Hypothalamus (tissue), 51 donors: Measurements from ENCODE around the gene MRPL37.
"Not testable (repeated sequence)": the region's sequence is repeated elsewhere in the genome, so short reads cannot be mapped to it uniquely, and the experiment has no call there.

Source experiments
- DNase-seq, 51 donors: peaks; one replicate each; lab custom pipeline; 2025; lab: John Stamatoyannopoulos, UW

MRPL37 gene

DNA sequence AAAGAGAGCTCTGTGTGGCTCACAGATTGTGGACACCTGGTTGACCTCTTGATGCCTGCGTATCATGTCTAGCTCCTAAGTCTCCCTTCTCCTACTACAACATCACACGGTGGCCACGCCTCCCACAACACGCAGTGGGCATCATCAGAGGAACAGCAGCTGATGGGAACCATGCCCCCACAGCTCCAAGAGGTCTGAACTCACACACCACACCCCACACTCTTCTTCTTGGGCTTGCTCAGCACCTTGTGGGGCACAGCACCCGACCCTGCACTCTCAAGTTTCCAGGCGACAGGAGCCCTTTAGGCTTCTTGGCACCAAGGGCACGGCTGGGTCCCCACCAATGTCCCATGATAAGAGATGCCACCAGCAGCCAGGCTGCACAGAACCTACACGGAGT lies 28.4 kb upstream of the MRPL37 start:
- DNase-seq = no peak

DNA sequence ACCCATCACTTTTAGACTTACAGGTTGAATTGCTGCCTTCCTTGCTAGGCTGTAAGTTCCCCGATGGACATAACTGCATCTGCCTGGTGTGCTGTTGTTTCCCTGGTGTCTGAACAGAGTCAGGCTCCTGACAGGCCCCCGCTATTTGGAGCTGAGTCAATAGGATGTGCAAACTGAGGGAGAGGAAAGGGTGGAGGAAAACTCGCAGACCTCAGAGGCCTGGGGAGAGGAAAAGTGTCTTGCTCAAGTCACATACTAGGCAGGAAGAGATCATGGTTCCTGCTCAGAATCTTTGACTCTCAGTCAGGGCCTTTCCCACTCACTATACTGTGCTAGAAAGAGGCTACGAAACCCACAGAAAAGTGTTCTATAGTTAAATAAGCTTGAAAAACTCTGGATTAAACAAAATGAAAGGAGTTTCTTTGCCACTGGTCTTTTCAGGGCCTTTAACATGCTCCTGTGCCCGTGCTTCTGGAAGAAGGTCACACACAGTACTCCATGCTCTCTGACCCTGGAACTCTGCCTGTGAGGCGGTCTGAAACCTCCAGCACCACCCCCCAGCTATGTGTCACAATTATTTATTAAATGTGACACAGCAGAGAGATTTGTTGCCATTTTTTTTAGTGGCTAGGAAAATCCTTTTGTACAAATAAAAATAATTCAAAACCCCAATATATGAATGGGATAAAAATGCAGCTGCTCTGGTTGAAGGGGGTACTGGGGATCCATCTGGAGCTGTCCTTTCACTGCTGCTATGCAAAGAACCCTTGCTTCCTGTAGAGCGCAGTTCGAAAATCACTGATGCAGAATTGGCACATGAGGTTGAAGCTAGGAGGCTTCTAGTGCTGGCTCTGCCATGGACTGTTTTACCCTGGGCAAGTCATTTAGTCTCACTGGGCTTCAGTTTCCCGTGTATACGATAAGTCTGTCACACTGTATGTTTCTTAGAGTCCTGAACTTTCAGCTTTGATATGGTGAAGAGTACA lies 27.1 kb upstream of the MRPL37 start:
- DNase-seq = no peak

DNA sequence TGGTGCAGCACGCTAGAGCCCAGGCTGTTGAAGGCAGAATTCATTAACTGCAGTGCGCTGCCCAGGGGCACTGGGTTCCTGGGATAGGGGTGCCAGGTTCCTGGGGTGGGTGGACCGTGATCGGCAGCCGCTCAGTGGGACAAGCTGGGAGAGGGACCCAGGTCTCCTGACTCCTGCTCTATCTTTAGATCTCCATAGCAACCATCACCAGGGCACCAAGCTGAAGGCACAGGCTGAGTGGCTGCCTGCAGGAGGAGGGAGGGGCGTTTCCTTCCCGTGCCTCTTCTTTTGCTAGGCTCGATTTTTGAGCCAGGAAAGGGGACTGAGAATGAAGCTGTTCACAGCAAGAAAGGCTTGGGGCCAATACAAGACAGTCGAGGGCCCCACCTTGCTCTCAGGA lies 26.3 kb upstream of the MRPL37 start:
- DNase-seq = peak in 23 of 51 donors; percentile 3 to 71 (median 24)

DNA sequence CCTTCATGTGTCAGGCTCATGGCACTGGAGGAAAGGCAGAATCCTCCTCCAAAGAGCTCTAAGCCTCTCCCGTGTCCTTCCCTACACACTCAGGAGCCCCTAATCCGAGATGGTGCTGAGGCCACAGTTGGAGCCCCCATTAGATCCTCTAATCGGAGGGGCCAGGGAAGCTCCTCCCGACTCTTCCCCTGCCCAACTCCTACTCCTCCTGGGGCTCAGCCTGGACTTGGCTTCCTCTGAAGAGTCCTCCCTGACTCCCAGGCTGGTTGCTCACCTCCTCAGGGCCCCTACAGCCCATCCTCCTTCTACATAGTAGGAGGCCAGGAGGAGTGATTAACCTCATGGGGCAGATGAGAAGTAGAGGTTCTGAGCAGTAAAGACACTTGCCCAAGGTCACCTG lies 25.9 kb upstream of the MRPL37 start:
- no peak for DNase-seq

DNA sequence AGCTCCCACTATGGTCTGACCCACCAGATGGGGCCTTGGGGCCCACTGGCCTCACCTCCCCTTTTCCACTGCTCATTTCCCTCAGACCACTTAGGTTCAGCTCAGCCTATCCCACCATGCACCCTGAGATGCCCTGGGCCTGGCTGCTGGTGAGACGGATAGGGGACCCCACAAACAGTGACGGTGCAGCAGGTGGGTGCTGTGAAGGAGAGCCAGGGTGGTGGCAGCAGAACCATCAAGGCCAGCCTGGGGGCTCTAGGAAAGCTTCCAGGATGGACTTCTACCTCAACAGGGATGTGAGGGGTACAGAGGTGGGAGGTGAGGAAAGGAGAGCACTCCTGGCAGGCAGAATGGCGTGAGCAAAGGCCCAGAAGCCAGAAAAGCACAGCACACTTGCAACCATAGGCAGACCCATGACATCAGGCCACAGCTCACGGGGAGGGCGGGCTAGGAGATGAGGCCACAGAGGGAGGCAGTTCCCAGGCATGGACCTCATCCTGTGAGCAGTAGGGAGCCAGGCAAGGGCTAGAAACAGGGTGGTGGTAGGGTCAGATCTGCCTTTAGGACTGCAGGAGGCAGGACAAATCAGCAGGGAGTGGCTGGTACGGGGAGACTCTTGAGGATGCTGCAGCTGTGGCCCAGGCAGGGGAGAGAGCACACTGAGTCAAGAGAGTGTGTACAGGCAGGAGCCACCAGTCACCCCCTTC lies 23.2 kb upstream of the MRPL37 start:
- DNase-seq = no peak

DNA sequence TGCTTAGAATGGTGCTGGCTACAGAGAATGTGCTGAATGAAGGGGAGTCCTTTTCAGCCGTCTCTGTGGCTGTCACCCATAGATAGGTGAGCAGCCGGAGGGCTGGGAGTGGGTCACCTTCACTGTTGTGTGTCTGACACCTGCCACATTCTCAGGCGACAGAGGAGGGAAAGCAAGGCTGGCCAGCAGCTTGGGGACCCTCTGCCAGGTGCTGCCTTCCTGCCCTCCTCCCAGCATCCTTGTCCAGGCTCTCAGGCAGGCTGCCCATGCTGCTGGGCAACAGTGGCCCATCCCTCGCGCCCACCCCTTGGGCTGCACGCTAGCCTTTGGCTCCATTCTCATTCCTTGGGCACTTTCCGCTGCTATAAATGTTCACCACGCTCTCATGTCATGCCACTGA lies 22.2 kb upstream of the MRPL37 start:
- no peak for DNase-seq

DNA sequence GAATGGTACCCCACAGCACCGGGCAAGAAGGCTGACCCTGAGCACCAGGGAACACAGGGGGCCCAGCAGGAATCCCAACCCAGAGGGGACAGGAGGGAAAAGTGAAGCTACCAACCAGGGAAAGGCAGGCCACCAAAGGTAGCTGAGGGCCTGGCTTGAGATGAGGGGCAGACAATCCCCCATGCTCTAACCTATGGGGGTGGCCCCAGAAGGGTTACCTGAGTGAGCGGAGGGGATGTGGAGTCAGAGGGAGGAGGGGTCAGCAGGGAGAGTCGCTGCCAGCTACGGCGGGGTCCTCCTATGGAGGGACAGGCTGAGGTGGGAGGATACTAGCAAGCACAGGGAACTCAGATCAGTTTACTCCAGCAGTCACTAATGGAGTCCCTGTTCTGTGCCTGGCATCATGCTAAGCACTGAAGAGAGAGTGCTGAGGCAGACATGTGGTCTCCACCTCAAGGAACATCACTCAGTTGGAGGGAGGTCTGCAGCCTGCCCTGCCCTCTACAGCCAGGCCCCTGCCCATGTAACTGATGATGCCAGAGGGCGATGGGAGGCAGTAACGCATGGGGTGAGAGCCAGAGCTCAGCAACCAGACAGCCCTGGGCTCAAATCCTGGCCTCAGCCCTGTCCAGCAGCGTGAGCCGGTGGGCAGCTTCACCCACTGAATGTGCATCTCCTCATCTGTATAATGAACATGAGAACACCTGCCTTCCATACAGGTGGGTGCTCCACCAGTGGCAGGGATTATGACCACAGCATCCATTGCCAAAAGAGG lies 21.5 kb upstream of the MRPL37 start:
- DNase-seq = no peak

DNA sequence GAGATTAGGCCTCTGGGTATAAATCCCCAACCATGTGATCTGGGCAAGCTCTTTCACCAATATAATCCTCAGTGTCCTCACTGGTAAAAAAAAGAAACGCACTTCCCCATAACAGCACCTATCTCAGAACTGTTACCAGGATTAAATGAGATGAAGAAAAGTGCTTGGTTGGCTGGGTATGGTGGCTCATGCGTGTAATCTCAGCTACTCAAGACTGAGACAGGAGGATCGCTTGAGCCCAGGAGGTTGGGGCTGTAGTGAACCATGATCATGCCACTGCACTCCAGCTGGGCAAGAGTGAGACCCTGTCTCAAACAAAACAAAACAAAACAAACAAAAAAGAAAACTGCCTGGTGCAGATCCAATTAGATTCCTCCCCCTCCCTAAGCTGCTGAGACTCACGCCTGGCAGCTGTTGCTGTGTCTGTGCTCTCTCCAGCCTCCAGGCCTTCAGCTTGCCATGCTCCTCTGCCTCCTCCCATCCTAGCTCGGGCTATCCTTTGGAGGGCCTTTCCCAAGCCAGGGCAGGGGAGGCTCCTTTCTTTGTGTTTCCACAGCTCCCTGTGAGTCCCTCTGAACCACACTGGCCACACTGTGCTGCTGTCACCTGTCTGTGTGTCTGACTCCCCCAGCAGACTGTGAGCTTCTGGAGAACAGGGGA lies 19.1 kb upstream of the MRPL37 start:
- no peak for DNase-seq

DNA sequence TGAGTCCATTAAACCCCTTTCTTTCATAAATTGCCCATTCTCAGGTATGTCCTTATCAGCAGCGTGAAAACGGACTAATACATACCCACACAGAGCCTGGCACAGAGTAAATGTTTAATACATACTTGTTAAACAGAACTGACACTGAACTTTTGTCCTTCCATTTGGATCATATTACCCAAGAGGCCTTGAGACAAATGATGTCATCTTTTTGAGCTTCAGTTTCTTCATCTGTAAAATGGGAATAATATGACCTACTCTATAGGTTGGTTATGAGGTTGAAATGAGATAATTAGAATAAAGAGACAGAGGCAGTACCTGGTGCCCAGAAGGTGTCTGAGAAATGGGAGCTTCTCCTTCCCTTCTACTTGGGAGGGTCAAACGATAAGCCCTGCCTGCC lies 13.9 kb upstream of the MRPL37 start:
- DNase-seq = no peak

DNA sequence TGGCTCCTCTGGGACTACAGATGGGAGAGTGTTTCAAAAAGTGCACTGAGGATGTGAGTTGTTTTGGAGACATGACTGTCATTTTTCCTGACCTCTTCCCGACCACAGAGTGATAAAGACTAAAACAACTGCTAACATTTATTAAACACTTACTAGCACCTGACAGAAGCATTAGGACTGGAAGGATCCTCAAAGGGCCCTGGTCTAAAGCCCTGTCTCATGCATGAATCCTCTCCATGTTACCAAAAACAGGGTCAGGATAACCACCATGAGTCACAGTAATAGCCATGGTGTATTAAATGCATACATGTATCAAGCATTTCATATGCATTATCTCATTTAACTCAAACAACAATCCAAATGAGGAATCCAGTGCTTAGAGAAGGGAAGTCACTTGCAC lies 11.7 kb upstream of the MRPL37 start:
- DNase-seq = no peak

DNA sequence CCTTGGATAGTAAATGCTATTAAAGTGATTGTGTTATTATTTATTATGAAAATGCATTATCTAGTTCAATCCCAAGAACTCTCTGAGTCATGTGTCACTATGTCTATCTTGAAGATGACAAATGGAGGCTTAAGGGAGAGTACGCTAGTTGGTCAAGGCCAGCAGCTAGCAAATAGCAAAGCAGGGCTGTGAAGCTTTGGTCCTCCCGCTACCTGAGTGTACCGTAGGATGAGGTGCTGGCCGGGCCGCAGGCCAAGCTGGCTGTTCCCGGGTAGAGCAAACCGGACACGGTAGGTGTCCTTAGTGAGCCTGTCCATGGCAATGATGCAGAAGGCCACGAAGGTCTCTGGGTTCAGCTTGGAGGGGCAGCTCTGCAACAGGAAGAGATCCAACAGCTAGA lies 9.4 kb upstream of the MRPL37 start:
- DNase-seq = no peak

DNA sequence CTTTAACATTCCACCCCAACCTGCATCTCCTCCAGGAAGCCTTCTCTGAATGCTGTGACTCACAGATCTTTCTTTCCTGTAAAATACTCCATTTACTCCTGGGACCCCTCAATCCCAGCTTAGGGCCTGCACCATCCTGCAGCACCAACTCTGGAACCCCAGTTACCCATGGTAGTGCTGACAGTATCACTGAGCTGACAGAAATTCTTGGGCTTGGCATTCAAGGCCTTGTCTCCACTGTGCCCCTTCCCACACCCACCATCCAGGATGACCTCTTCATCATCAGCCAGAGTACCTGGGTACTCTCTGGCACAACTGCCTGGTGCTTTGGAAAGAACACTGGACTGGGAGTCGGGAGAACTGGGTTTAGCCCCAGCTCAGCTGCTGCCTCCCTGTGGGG lies 8.4 kb upstream of the MRPL37 start:
- DNase-seq = no peak

DNA sequence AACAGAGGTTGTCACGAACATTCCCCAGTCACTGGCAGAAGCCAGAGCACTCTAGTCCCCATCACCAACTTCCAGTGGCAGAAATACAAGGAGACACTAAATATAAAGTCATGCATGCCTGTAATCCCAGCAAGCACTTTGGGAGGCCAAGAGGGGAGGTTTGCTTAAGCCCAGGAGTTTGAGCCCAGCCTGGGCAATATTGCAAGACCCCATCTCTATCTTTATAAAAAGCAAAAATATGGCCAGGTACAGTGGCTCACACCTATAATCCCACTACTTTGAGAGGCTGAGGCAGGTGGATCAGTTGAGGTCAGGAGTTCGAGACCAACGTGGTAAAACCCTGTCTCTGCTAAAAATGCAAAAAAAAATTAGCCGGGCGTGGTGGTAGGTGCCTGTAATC lies 6.5 kb upstream of the MRPL37 start:
- DNase-seq = no peak

DNA sequence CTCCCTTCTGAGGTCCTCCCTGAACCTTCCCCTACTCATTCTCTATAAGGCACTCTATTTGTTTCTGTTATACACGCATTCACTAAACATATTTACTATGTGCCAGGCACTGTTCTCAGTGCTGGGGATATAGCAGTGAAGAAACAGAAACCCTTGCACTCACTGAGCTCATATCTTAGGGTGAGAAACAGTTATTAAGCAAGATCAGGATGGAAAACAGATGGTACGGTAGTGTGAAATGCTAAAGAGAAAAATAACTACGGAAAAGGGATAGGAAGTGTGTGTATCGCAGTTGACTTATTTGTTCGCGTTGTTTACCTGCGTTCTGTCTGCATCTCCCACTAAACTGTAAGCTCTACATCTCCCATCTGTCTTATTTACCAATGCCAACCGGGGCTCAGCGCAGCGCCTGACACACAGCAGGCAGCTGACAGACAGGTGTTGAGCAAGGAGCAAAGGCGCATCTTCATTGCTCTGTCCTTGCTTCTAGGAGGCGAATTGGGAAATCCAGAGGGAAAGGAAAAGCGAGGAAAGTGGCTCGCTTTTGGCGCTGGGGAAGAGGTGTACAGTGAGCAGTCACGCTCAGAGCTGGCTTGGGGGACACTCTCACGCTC lies 709 bp upstream of the MRPL37 start:
- peak in 5 of 51 donors; percentile 24 to 55 (median 46) for DNase-seq

DNA sequence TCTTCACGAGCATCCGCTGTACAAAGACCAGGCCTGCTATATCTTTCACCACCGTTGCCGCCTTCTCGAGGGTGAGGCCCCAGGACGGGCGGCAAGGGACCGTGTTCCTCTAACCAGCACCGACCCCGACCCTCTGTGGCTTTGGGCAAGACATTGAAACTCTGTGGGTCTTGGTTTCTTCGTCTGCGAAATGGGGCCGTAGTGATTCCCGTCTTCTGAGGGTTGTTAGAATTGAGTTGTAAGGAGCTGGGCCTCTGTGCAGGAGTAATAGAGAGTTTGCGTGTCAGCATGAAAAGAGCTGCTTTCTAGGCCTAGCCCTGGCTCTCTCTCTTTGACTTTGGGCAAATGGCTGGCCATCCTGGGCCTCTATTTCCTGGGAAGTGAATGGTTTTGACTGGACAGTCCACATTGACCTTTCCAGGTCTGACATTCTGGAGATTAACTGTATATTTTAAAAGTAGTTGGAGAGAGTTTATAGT lies 591 bp downstream of the MRPL37 start:
- peak in 2 of 51 donors; percentile 42 to 62 for DNase-seq

DNA sequence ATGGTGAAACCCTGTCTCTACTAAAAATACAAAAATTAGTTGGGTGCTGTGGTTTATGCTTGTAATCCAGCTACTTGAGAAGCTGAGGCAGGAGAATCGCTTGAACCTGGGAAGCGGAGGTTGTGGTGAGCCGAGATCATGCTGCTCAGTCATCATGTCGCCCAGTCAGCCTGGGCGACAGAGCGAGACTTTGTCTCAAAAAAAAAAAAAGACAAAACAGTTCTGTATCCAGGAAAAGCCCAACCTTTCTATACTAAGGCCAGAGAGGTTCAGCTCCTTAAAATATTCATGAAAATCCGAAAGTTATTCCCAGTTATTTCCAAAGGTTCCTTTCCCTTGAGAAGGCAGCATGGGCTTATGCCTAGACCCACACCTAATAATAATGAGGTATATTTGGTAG lies 4.2 kb downstream of the MRPL37 start:
- DNase-seq = no peak

DNA sequence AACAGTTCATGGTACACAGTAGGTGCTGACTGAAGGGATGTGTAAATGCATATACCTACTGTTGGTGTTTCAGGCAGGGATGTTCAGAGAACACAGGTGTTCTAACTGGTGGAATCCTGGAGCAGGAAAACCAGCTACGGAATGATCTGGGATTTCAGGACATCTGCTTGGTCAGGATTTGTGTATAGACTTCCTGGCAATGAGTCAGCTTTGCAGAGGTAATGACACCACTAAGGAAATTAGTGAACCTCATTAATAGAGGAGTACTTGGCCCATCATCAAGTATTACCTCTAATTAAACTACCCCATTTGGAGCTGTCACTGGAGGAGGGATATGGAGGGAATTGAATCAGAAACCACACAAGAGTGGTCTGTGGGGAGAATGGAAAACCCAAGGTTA lies 7.3 kb downstream of the MRPL37 start:
- DNase-seq = no peak

DNA sequence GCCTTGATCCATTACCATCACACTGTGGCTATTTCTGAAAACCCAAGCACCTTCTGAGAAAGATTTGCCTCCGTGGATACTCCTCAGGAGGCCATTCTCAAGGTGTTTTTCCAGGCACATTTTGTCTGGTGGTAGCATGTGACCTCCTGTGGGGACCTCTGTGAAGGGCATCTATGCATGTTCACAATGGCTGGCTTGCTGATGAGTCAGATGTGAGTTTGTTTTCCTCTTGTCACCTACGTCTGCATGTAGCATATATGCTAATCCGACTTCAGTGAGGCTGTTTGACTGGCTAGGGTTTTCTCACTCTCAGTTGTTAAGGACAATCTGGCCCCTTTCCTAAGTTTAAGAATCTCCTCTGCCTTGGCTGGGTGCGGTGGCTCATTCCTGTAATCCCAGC lies 7.9 kb downstream of the MRPL37 start:
- not testable (repeated sequence) for DNase-seq

DNA sequence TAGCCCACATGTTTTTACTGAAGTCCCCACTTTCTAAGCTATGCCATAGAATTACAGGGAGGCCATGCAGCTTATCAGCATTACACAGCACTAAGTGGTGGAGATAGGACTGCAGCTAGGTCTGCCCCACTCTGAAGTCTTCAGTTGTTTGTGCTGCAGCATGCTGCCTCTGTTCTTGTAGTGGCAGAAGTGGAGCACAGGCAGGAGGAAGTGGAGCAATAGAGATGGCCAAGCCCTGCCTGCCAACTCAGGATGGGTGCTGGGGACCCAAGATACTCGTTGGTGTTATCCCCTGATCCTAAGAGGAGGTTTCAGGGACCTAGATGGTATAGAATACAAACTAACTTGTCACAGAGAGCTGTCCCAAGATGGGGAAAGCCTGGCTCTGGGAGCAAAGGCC lies 12.9 kb downstream of the MRPL37 start:
- no peak for DNase-seq

DNA sequence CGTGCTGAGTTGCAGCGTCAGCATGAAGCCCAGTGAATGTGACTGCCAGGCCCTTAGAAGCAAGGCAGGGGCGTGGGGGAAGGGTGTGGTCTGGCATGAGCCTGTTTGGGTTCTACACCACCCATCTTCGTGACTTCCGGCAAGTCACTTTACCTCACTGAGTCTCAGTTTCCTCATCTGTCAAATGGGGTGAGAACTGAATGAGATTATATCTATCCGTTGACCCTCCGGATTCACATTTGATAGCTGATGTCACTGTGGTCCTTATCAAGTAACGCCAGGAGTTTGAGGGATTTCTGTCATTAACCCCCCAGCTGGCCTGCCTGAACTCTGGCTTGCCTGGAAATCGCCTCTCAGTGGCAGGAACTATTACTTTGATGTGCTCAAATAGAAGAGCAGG lies 15.6 kb downstream of the MRPL37 start:
- DNase-seq = no peak
